Ishikawa (cell line): Measurements from ENCODE around the gene DGAT2L6.

Experiments used
- CEBPB ChIP-seq: IDR thresholded peaks from 2 replicates; pipeline ENCODE4 v1.6.1; 2012
- EP300 ChIP-seq: IDR thresholded peaks from 2 replicates; pipeline ENCODE4 v1.6.1; 2012; ENCODE audit warnings: borderline replicate concordance
- RAD21 ChIP-seq: IDR thresholded peaks from 2 replicates; pipeline ENCODE4 v1.6.1; 2012; ENCODE audit warnings: low read depth
- TF ChIP-seq, protein P1 (sequence below): IDR thresholded peaks from 2 replicates; pipeline ENCODE4 v1.6.1; 2012

DNA sequence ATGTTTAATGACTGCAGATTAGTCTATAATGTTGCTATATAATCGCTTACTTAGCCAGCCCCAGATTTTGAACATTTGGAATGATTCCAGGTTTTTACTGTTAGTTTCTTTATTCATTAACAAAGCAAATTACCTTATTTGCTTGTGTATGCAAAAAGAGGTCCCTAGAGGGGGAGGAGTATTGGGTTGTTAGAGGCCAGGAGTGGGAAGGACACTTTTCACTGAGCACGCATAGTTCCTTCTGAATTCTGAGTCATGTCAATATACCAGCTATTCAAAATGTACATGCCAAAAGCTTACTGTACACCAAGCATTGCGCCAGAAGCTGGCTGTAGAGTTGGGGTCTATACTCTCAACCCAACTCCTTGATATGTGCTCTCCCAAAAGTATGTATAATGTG is 5.1 kb upstream of the DGAT2L6 start:
- no peak for TF ChIP-seq CEBPB
- TF ChIP-seq, protein P1, sequence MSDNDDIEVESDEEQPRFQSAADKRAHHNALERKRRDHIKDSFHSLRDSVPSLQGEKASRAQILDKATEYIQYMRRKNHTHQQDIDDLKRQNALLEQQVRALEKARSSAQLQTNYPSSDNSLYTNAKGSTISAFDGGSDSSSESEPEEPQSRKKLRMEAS: no peak
- TF ChIP-seq EP300: no peak
- TF ChIP-seq RAD21: no peak
